GM19328 (cell line): ENCODE measurements around the gene ERBIN.

Experiments used
- ATAC-seq: cut with Tn5 transposase; IDR thresholded peaks from one replicate; pipeline ENCODE4 v1.9.1; 2021; ENCODE audit warnings: mild to moderate bottlenecking, moderate library complexity; ENCODE audit not compliant: unreplicated experiment

ERBIN gene

GRCh38 chr5:66122379-66123034 is 196.1 kb downstream of the ERBIN start:
- ATAC-seq, result no peak

- no peak for ATAC-seq
Observed at GRCh38 chr5:66129144-66129543, 202.8 kb downstream of the ERBIN start.

- ATAC-seq, result no peak
Observed at GRCh38 chr5:66130493-66130892, 204.1 kb downstream of the ERBIN start.
